GM13976 (cell line): ENCODE measurements around the gene SUSD6.

Experiments used
- DNase-seq: peaks from one replicate; pipeline ENCODE4 v3.0.0; 2012; ENCODE audit warnings: low spot score
- CTCF ChIP-seq: IDR thresholded peaks from 2 replicates; pipeline ENCODE4 v1.5.1; 2012; ENCODE audit warnings: borderline replicate concordance, mild to moderate bottlenecking; ENCODE audit not compliant: insufficient read depth; ENCODE audit errors: extremely low read depth, missing control alignments, control extremely low read depth
- in situ Hi-C: fragments of 300-500 bp; cut with MboI; formaldehyde crosslinking; loops from one replicate; pipeline ENCODE4 v1.12.0; 2022; ENCODE audit warnings: low sequenced_read_pairs, mixed read lengths, inconsistent platforms; ENCODE audit not compliant: unreplicated experiment

Gene SUSD6

DNA sequence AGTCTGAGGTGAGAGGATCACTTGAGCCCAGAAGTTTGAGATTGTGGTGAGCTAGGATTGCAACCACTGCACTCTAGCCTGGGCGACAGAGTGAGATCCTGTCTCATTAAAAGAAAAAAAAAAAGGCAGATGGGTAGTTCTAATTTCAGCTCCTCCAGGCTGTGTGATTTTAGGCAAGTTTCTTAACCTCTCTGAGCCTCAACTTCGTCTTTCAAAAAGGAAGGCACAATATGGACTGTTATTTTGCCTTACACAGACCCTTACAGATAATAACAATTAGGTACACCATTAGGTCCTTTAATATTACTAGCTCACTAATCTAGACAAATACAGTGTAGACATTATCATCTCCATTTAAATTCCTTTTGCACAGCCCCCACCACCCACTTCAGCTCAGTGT is 31.9 kb upstream of the SUSD6 start:
- in situ Hi-C loops = loop anchor here (25.0 kb wide), 1 partner anchor 433 kb away; no protein-coding TSS in a partner anchor
- DNase-seq = no peak
- TF ChIP-seq CTCF = no peak

DNA sequence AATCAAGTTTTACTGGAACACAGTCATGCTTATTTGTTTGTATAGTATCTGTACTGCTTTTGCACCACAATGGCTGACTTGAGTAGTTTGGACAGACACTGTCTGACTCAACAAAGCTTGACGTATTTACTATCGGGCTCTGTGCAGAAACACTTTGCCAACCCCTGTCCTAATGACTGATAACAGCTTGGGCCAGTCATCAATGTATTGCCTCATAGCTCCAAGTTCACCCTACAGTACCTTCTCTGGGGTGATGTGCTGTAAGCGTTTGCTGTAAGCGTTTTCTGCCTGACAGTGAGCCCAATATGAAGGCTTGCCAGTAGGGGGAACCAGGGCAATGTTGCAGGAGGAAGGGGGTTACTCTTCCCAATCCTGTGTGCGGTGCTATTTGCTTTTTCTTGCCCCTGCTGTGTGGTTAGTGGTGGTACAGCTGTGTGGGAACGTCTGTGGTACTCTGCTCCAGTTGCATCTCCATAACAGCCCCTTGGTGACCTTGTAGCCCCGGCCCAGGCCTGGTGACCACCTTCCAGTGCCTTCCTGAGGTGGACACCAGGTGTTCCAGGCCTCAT is 31.3 kb upstream of the SUSD6 start:
- in situ Hi-C loops = loop anchor here (25.0 kb wide), 1 partner anchor 432 kb away; no protein-coding TSS in a partner anchor
- TF ChIP-seq CTCF = no peak
- DNase-seq = no peak

- DNase-seq = no peak
- in situ Hi-C loops = loop anchor here (25.0 kb wide), 1 partner anchor 431 kb away; no protein-coding TSS in a partner anchor
- TF ChIP-seq CTCF = no peak
These were observed 30.0 kb upstream of the SUSD6 start for GRCh38 chr14:69581316-69581935.

GRCh38 chr14:69582212-69582611 is 29.2 kb upstream of the SUSD6 start:
- DNase-seq = no peak
- in situ Hi-C loops = loop anchor here (25.0 kb wide), 1 partner anchor 430 kb away; no protein-coding TSS in a partner anchor
- no peak for TF ChIP-seq CTCF

GRCh38 chr14:69582829-69583228 is 28.6 kb upstream of the SUSD6 start:
- no peak for DNase-seq
- in situ Hi-C loops = loop anchor here (25.0 kb wide), 1 partner anchor 429 kb away; no protein-coding TSS in a partner anchor
- TF ChIP-seq CTCF = no peak

GRCh38 chr14:69584389-69584788 is 27.0 kb upstream of the SUSD6 start:
- no peak for TF ChIP-seq CTCF
- in situ Hi-C loops = loop anchor here (25.0 kb wide), 1 partner anchor 428 kb away; no protein-coding TSS in a partner anchor
- no peak for DNase-seq
